ENCODE results near the gene HOXC5.

The HOXC5 gene

DNA sequence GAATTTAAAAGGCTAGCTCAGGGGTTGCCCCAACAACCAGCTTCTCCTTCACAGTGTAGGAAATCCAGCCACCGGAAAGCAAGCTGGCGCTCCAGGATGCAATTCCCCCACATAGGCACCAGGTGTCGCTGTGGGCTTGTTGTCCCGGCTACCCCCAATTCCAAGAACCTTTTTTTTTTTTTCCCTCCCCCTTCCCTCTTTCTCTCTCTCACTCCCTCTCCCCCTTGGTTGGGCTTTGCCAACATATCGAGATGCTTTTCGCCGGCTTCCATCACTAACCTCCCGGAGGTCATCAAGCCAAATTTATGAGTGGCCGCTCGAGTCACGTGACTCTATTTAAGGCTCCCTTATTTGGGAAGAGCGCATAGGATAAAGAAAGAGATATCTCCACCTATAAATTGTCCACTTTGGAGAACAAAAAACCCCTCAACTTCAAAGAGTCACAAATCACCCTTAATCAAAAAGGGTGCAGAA, at the start of gene HOXC5:
HOXC5 (plus strand) TSS at position 424 of the 474 bp plus-strand sequence. CDS start 73 bp downstream, outside the sequence.
- peak in 1 of 2 donors; percentile 45 for DNase-seq (ENCODE audit: low read depth in 1 of 2, low spot score in 1 of 2)

DNA sequence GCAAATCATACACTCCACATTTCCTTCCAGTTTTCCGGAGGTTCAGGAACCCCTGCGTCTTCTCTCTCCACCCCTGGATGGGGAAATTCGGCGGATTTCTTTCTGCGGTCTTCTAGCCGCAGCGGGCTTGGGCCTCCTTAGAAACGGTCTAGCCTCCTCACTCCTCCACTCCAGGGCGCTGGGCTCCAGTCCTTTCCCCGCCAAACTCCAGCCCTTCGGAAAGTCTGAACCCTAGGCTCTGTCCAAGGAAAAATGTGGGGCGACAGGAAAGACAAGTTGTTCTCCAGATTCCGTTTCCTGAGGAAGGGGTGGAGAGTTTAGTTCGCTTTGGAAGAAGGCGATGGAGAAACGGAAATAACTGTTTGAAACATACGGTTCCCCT, 49.3 kb upstream of the HOXC5 start:
- DNase-seq (ENCODE audit: low read depth in 1 of 2, low spot score in 1 of 2): no peak

DNA sequence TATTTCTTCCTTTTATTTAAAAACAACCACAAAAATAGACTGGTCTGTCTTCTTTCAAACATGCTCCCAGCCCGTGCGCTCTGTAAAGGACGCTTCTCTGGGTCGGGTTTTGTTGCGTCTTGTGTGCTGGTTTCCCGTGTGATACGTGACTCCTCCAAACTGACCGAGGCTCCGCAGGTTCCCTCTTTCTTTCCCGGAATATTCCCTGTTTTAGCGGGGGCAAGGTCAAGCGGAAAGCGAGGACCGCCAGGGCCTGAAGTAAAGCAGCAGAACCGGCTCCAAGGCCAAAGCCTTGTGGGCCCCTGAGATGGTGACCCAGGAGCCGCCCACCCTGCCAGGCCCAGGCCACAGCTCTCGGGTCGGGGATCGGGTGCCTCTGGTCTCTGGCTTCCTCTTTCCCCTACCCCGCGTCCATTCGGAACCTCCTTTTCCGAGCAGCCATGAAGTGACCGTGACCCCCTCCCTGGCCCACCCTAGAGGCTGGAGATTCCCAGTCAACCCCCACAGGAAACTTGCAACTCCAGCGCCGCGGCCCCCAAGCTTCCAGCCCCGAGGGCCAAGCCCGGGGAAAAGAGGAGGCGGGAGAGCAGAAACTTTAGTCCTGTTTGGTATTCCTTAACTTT, 48.8 kb upstream of the HOXC5 start:
- DNase-seq (ENCODE audit: low read depth in 1 of 2, low spot score in 1 of 2): no peak

DNA sequence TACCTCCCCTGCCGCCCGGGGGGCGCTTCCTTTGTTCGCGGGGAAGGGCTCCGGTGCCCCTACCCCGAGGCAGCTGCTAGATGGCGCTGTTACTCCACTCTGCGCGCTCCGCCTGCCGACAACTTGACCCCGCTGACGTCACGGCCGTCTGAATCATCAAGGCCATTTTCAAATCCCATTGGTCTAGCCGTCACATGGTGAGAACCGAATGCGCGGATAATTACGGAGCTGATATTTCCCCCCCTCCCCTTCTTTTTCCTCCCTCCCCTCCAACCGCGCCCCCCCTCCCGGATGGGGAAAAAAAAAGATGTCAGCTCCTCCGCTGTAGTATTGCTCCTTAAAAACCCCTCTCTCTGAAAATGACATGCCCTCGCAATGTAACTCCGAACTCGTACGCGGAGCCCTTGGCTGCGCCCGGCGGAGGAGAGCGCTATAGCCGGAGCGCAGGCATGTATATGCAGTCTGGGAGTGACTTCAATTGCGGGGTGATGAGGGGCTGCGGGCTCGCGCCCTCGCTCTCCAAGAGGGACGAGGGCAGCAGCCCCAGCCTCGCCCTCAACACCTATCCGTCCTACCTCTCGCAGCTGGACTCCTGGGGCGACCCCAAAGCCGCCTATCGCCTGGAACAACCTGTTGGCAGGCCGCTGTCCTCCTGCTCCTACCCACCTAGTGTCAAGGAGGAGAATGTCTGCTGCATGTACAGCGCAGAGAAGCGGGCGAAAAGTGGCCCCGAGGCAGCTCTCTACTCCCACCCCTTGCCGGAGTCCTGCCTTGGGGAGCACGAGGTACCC, 47.8 kb upstream of the HOXC5 start, which contains the start of gene HOXC10:
HOXC10 (plus strand) TSS at position 246 of the 791 bp plus-strand sequence; CDS start at position 360, 114 bp downstream.
- peak; percentile 52 to 80 for DNase-seq (ENCODE audit: low read depth in 1 of 2, low spot score in 1 of 2)

GRCh38 chr12:53985692-53985993, 47.2 kb upstream of the HOXC5 start:
- no peak for DNase-seq (ENCODE audit: low read depth in 1 of 2, low spot score in 1 of 2)

DNA sequence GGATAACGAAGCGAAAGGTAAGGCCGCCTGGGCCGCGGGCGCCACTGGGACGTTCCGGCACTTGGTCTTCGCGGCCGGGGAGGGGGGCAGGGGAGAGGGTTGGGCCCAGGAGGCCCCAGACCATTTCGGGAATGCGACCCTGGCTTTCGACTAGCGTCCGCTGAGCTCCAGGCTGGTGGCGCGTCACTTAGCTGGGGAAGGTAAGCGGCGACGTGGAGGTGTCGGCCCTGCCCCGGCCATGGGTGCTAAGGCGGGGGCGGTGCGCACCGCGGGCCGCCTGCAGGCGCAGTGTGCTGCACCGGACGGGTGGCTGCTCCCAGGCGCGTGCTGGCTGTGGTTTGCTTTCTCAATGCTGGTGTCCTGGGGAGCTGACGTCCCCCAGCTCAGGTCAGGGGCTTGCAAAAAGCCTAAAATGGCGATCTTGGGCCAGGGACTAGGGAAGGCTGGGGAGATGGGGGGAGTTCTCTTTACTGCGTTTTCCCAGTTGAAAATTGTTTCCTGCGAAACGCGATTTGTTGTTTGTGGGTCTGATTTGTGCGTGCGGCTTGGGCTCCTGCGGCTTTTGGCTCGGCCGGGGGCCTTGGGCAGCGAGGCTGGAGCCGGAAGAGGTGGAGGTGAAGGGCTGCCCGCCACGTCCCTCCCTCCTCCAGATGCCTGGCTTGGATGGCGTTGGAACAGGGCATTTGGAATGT, 46.7 kb upstream of the HOXC5 start:
- no peak for DNase-seq (ENCODE audit: low read depth in 1 of 2, low spot score in 1 of 2)

- no peak for DNase-seq (ENCODE audit: low read depth in 1 of 2, low spot score in 1 of 2)
These were observed 46.0 kb upstream of the HOXC5 start for GRCh38 chr12:53986686-53987483.

GRCh38 chr12:53987787-53988230, 45.0 kb upstream of the HOXC5 start:
- no peak for DNase-seq (ENCODE audit: low read depth in 1 of 2, low spot score in 1 of 2)

DNA sequence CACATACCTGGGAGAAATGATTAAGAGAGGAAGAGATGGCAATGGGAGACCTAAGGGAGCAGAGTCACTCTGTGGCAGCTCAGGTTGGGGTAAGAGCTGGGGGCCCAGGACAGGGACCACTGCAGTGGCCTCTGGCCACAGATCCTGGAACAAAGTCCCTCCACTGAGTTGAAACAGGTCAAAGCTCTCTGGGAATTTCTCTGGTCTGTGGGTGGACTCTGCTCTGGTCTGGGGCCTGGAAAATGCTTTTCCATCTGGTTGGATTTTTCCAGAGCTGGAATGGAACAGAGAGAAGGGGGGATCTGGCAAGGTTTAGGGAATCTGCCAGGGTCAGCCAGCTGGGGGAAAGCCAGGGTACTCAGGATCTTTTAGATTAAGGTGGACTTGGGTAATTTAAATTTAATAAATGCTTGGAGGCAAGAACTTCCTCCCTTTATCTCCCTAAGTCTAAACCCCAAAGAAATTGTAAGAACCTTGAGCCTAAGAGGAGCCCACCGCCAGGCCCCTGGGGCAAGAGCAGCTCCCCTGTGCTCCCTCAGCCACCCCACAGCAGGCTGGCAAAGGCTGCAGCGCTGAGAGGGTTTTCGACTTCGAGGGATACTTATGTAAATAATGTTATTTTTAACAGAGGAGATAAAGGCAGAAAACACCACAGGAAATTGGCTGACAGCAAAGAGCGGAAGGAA, 44.2 kb upstream of the HOXC5 start:
- DNase-seq (ENCODE audit: low read depth in 1 of 2, low spot score in 1 of 2): no peak

- DNase-seq (ENCODE audit: low read depth in 1 of 2, low spot score in 1 of 2): no peak
These were observed 43.4 kb upstream of the HOXC5 start for GRCh38 chr12:53989227-53990113.

- no peak for DNase-seq (ENCODE audit: low read depth in 1 of 2, low spot score in 1 of 2)
These were observed 42.4 kb upstream of the HOXC5 start for GRCh38 chr12:53990311-53991076.

DNA sequence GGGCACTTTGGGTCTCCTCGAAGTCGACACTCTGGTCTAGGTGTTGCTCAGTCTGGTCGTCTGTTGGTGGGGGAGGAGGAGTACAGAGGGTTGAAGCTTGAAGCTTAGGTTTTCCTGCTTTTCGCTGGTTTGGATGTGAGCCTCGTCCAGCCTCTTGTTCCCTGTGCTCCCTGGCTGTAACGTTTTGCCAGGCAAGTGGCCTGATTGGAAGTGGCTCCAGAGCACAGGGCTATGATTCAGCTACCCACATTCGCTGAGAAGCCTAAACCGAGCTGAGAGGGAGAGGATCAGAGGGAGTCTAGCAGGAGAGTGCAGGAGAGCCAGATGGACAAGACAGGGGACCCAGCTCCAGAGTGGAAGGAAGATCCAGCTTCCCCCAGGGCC, 41.8 kb upstream of the HOXC5 start:
- no peak for DNase-seq (ENCODE audit: low read depth in 1 of 2, low spot score in 1 of 2)

DNA sequence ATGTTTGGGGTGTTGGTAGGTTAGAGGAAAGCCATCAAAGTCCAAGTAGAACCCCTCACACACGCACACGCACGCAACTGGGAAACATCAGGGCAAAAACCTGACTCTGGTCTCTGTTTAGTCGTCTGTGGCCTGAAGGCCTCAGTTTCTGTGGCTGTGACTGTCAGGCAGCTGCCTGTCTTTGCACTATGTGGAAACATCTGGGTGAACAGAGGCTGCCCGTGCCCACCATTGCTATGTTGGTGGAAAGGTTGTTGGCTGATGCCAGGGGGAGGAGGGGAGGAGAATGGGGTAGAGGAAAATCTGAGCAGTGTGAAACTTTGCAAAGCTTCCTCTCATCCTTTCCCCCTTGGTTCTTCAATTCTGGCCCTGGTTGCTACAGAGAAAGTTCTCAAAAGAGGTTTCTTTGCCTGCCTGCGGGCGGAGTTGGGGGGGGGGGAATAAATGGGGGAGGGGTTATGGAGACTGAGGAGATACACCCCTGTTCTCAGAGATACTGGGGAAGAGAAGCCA, 40.4 kb upstream of the HOXC5 start:
- no peak for DNase-seq (ENCODE audit: low read depth in 1 of 2, low spot score in 1 of 2)

GRCh38 chr12:53993162-53994008, 39.5 kb upstream of the HOXC5 start:
- no peak for DNase-seq (ENCODE audit: low read depth in 1 of 2, low spot score in 1 of 2)

DNA sequence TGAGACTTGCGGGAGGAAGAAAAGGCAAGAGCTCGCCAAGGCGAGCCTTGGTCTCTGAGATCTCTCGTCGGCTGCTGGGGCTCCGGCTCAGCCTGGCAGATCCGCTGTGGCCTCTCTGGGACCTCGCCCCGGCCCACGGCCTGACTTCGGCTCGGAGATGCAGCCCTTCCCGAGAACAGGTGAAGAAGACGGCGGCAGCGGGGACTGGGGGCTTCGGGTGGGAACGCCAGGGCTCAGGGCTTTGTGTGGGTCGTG, 38.9 kb upstream of the HOXC5 start:
- DNase-seq (ENCODE audit: low read depth in 1 of 2, low spot score in 1 of 2): no peak

GRCh38 chr12:53994264-53995001, 38.4 kb upstream of the HOXC5 start:
- DNase-seq (ENCODE audit: low read depth in 1 of 2, low spot score in 1 of 2): no peak

DNA sequence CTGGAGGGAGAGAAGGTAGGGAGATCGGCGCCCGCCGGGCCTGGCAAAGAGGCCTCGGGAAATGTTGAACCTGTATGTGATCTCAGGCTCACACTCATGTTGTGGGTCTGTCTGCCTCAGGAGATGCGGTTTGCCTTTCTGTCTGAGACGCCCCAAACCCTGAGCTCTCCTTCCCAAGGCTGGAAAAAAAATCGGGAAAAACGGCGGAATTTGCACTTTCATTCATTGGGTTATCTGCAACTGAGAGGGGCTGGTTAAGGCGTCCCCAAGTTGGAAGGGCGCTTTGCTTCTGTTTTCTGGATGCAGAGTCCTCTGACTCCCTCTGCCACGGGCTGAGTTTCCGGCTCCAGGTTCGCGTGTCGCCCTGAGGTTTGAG, 37.9 kb upstream of the HOXC5 start:
- no peak for DNase-seq (ENCODE audit: low read depth in 1 of 2, low spot score in 1 of 2)

Data from activated CD4-positive, alpha-beta T cell treated with anti-CD3 and anti-CD28 coated beads, Interleukin-2, amount 50 U/mL, for 24 hours (primary cell).